HL-60/S4 treated with retinoic acid at 250 ng/mL for 4 days and 3 days (cell line): ENCODE data around the gene MYH11.
"Not testable (repeated sequence)": the region's sequence is repeated elsewhere in the genome, so short reads cannot be mapped to it uniquely, and the experiment has no call there.

Source experiments
- in situ Hi-C: fragments of 300-500 bp; cut with MboI; formaldehyde crosslinking; loops from 2 replicates; pipeline ENCODE4 v1.7.0; 2022; ENCODE audit warnings: low sequenced_read_pairs

The MYH11 gene

GRCh38 chr16:15811481-15812400, 45.1 kb downstream of the MYH11 start:
- in situ Hi-C loops: no loop called here

- in situ Hi-C loops: no loop called here
Observed at GRCh38 chr16:15810949-15811348, 45.9 kb downstream of the MYH11 start.

GRCh38 chr16:15810411-15810810, 46.4 kb downstream of the MYH11 start:
- in situ Hi-C loops: no loop called here

DNA sequence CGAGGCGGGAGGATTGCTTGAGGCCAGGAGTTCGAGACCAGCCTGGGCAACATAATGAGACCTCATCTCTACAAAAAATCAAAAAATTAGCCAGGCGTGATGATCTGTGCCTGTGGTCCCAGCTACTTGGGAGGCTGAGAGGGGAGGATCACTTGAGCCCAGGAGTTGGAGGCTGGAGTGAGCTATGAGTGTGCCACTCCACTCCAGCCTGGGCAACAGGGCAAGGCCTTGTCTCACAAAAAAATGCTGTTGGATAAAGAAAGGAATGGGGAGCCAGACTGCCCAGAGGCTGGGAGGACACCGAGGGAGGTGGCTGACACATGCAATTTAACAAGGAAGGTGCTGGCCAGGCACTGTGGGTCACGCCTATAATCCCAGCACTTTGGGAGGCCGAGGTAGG, 47.5 kb downstream of the MYH11 start:
- in situ Hi-C loops: not testable (repeated sequence)

- in situ Hi-C loops: no loop called here
Observed at GRCh38 chr16:15808071-15808470, 48.8 kb downstream of the MYH11 start.

DNA sequence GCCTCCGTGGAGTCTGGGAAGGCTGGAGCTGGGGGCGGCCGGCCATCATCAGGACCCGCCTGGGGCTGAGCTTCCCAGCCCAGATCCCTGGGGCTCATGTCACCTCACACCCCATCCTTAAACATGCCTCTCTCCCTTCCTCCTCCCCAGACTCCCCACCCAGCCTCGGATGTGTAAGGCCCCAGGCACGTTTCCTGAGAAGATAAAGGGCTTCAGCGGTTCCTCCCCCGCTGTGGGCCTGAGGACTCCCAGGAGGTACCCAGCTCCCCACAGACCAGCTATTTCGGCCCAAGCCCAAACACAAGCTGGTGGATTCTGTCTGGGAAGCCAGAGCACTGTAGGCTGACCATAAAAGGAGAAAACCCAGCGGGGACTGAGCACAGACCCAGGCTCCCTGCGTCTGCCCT, 49.2 kb downstream of the MYH11 start:
- in situ Hi-C loops: no loop called here

DNA sequence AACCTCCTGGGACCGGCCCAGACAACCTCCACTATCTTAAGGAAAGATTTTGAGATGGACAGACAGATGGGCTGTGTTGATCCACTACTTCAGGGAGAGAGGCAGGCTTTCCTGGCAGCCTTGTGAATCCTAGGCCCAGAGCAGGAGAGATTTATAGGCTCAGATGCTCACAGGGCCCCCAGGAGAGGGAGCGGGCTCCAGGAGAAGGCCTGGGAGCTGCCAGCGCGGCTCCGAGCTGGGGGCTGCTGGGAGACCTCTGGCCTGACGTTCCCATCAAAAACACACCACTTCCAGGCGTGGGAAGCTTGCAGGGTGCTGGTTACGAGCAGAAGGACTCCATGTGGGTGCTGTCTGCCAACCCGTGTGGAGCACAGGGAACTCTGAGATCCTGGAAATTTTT, 53.2 kb downstream of the MYH11 start:
- in situ Hi-C loops: no loop called here

- in situ Hi-C loops: no loop called here
Observed at GRCh38 chr16:15799851-15800495, 56.9 kb downstream of the MYH11 start.

DNA sequence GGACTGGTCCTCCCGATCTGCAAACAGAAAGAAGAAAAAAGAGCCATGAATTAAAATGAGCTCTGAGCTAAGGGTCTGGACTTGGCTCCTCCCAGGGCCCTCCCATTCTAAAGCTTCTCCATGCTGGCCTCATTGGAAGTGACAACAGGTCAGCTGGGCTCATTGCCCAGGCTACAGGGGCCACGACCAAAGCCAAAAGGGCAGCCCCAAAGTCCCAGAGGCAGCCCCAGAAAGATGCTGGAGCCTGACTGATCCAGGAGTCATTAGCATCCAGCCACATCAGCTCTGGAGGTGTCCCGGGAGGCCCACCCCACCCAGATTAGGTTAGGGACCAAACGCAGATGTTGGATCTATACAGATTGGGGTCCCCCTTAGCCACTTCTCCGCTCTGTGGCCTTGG, 58.2 kb downstream of the MYH11 start:
- in situ Hi-C loops: no loop called here

GRCh38 chr16:15796885-15797284, 59.9 kb downstream of the MYH11 start:
- in situ Hi-C loops: no loop called here

DNA sequence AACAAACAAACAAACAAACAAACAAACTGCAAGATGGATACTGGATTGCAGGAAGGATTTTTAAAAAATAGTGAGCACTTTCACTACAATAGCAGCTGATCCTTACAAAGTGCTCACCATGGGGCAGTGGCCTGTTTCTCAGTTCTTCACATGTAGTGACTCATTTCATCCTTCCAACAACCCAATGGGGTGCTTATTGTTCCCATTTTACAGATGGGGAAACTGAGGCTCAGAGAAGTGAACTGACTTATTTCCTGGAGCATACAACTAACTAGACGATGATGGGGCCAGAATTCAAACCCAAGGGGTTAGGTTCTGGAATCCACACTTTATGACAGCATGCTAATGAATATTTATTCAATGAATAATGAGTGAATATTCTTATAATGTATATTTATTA, 61.2 kb downstream of the MYH11 start:
- in situ Hi-C loops: no loop called here

DNA sequence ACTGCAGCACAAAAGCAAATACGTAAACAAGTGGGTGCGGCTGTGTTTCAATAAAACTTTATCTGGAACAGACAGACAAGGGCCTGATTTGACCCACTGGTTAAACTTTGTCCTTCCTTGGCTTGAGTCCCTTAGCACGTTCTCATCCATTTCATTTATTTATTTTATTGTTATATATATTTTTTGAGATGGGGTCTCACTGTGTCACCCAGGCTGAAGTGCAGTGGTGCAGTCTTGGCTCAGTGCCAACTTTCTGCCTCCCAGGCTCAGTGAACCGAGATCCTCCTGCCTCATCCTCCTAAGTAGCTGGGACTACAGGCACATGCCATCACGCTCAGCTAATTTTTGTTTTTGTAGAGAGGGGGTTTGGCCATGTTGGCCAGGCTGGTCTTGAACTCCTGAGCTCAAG, 64.3 kb downstream of the MYH11 start:
- in situ Hi-C loops: no loop called here

DNA sequence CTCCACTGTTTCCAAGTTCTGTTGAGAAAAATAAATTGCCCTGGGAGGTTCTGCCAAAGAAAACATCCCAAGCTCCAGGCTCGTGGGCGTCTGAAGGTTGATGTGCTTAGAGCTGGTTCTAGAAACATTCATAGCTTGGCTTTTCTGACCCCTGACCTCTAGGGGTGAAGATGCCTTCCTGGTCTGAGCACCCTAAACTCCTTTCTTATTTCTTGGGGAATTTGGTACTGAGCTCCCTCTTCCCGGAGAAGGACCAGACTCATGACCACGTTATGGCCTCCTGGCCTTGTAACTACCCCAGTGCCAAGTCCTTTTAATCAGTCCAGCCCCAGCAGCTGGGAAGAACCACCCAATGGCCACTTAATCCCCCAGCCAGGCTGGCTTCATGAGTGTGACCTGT, 66.4 kb downstream of the MYH11 start:
- in situ Hi-C loops: no loop called here

GRCh38 chr16:15789816-15790215, 67.0 kb downstream of the MYH11 start:
- in situ Hi-C loops: not testable (repeated sequence)

DNA sequence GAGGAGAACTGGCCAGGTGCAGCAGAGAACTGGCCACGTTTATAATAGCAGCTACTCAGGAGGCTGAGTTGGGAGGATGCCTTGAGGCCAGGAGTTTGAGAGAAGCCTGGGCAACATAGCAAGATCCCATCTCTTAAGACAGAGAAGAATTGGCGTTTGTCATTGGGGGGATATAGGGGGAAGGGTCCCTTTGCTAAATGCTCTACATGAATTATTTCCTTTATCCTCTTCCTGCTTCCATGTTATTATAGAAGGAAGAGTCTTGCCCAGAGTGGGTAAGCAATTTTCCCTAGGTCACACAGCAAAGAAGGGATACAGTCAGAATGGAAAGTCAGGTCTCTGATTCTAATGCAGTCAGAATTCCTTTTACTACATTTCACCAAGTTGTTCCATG, 68.0 kb downstream of the MYH11 start:
- in situ Hi-C loops: no loop called here

GRCh38 chr16:15786501-15786900, 70.3 kb downstream of the MYH11 start:
- in situ Hi-C loops: no loop called here

- in situ Hi-C loops: no loop called here
Observed at GRCh38 chr16:15785386-15786059, 71.3 kb downstream of the MYH11 start.

GRCh38 chr16:15783985-15784384, 72.8 kb downstream of the MYH11 start:
- in situ Hi-C loops: no loop called here

DNA sequence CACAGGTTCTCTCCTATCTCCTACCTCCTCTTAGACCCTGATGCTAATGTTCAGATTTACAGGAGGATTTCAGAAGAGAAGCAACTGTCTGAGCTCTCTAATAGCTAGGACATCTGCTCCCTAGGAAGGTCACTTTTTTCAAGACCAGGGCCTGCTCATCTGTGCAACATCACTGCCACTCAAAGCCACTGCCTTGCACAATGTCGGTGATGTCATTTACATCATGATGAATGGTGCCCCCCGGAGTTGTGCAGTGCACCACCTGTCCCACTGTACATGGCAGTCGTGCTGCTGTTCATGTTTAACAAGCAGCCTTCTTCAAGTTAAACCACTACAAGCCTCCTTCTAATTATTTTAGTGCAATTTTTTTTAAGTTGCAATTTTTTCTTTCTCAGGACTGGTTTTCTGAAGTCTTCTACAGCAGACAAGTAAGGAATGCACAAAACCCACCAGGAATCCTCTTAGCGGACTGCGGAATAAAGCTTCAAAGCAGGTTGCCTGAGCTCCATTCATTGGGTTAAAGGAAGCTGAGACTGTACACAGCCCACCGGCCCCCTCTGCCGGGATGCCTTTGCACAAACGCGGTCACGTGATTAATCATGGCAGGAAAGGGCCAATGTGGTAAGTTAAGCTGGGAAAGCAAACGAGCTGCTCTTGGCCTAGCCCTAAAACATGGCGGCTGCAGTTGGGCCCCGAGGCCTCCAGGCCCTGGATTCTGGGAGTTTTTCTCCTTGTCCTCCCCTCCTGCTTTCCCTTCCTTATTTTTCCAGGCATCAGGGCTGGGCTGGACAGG, 74.1 kb downstream of the MYH11 start:
- in situ Hi-C loops: no loop called here

- in situ Hi-C loops: no loop called here
Observed at GRCh38 chr16:15781650-15782049, 75.2 kb downstream of the MYH11 start.

- in situ Hi-C loops: no loop called here
Observed at GRCh38 chr16:15780805-15781204, 76.0 kb downstream of the MYH11 start.
